OCI-LY7 (cell line): ENCODE measurements around the gene SLC2A6. TPM values are rescaled to one million over a fixed set of nuclear protein-coding genes. Genes with fewer than 3 reads are reported as not detected.

Experiments
- BruUV-seq: library from RNA; stranded (reverse); fragments of 400-500 nt; replicated peaks from 2 replicates; lab custom pipeline; 2021; lab: Mats Ljungman, UMichigan
- CTCF ChIA-PET: fragments of 300-600 bp; sonication (Branson Sonifier 250); formaldehyde crosslinking; loops from one replicate; lab custom pipeline; 2022; ENCODE audit warnings: antibody characterized with exemption; ENCODE audit not compliant: unreplicated experiment; lab: Charles Lee
- POLR2A ChIA-PET: fragments of 300-600 bp; sonication (Branson Sonifier 250); formaldehyde crosslinking; loops from one replicate; lab custom pipeline; 2022; ENCODE audit warnings: antibody characterized with exemption; lab: Charles Lee
- DNase-seq: peaks from one replicate; pipeline ENCODE4 v3.0.0-alpha.2; 2015; ENCODE audit warnings: low spot score
- H2AFZ ChIP-seq: fragments of 200-600 bp; sonication (generic), shearing (Covaris generic); 2 replicates; pipeline ENCODE4 v1.6.1; 2014; ENCODE audit warnings: mild to moderate bottlenecking, antibody characterized with exemption, low read length, moderate library complexity
- H3K27ac ChIP-seq: fragments of 200-600 bp; sonication (generic); 2 replicates; pipeline ENCODE4 v1.5.1; 2014; ENCODE audit warnings: mixed run types, low read depth, mild to moderate bottlenecking, moderate library complexity, low read length, inconsistent platforms; ENCODE audit not compliant: poor library complexity, severe bottlenecking
- H3K36me3 ChIP-seq: fragments of 200-600 bp; sonication (generic); 2 replicates; pipeline ENCODE4 v1.6.1; 2014; ENCODE audit warnings: mild to moderate bottlenecking, antibody characterized with exemption, low read length, moderate library complexity, mixed read lengths; ENCODE audit not compliant: insufficient read depth
- H3K4me1 ChIP-seq: fragments of 200-600 bp; sonication (generic); 2 replicates; pipeline ENCODE4 v1.5.1; 2014; ENCODE audit warnings: mild to moderate bottlenecking, low read length; ENCODE audit not compliant: insufficient read depth, poor library complexity, severe bottlenecking
- H3K4me2 ChIP-seq: fragments of 200-600 bp; sonication (generic); 2 replicates; pipeline ENCODE4 v1.6.1; 2014; ENCODE audit warnings: mild to moderate bottlenecking, low read length
- H3K4me3 ChIP-seq: fragments of 200-600 bp; sonication (generic); 2 replicates; pipeline ENCODE4 v1.5.1; 2014; ENCODE audit warnings: mild to moderate bottlenecking, low read depth, low read length; ENCODE audit not compliant: poor library complexity, severe bottlenecking
- H3K79me2 ChIP-seq: fragments of 200-600 bp; sonication (generic); 2 replicates; pipeline ENCODE4 v1.6.1; 2016; ENCODE audit warnings: low read depth, mild to moderate bottlenecking, low read length, moderate library complexity, mixed read lengths; ENCODE audit not compliant: insufficient read depth
- H3K9me2 ChIP-seq: fragments of 200-600 bp; sonication (generic); 2 replicates; pipeline ENCODE4 v1.6.1; 2016; ENCODE audit warnings: mild to moderate bottlenecking, low read length, mixed read lengths; ENCODE audit not compliant: insufficient read depth
- H3K9me3 ChIP-seq: fragments of 200-600 bp; sonication (generic); 2 replicates; pipeline ENCODE4 v1.6.1; 2014; ENCODE audit warnings: mild to moderate bottlenecking, mixed run types, low read length, mixed read lengths
- H4K20me1 ChIP-seq: fragments of 200-600 bp; sonication (generic); 2 replicates; pipeline ENCODE4 v1.6.1; 2014; ENCODE audit warnings: mild to moderate bottlenecking, antibody characterized with exemption, low read length, moderate library complexity, mixed read lengths; ENCODE audit not compliant: insufficient read depth
- EZH2phosphoT487 ChIP-seq: fragments of 200-600 bp; sonication (generic); IDR thresholded peaks from 2 replicates; pipeline ENCODE4 v1.6.1; 2018; ENCODE audit warnings: low read depth, borderline replicate concordance, mild to moderate bottlenecking, mixed run types, antibody characterized with exemption, low read length, moderate library complexity, mixed read lengths
- intact Hi-C: fragments of 100-400 bp; cut with micrococcal nuclease; formaldehyde crosslinking; loops from one replicate; pipeline ENCODE4 v1.10.0; 2022; ENCODE audit not compliant: unreplicated experiment
- total RNA-seq, 2 experiments: library from RNA; depleted of rRNA in 1 of 2; stranded (reverse); fragments of >200 nt in 1 of 2; shearing (Covaris generic) in 1 of 2; gene quantifications; 2 replicates each; pipeline ENCODE4 v1.2.3, GENCODE V29; 2014 to 2022
- TF ChIP-seq, protein P1 (sequence below): fragments of 200-600 bp; sonication (generic); conservative IDR thresholded peaks from 2 replicates; pipeline ENCODE4 v1.5.1; 2014; ENCODE audit warnings: mild to moderate bottlenecking, antibody characterized with exemption, low read length, moderate library complexity, mixed read lengths

SLC2A6 gene
- total RNA-seq, 2 experiments from 2014 or later: 51.0 to 52.9 TPM

DNA sequence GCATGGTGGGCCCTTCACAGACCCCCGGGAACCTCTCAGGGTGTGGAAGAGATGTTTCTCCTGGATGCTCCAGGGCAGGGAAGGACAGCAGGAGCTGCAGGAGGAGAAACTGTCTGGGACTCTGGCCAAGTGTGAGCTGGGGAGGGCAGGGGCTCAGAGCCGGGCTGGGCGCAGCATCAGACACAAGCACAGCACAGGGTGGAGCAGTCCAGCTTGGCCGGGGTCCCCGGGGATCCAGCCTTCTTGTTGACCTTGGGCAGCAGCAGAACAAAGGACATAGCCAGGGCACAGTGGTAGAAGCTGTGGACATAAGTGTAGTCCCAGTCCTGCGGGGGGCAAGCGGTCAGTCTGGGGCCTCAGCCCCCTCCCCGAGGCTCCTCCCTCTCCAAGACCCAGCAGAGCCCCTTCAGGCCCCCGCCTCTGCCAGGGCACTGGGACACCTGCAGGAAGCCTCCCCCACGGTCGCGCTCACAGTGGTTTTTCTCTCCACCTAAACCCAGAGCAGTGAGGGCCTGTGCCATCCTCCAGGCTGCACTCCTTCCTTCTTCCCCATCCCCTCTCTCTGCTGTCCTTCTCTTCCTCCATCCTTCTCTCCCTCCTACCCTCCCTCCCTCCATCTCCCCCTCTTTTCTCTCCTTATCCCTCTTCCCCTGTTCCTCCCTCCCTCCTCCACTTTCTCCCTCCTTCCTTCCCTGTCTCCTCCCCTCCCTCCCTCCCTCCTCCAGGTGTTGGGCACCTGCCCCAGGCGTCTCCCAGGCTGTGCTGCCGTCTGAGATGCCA lies 35.8 kb upstream of the SLC2A6 start:
- no peak for DNase-seq
- no TSS peak for BruUV-seq
- H2AFZ ChIP-seq: no peak overlapping the region
- H3K4me1 ChIP-seq: no peaks in the 10 kb centered on the region
- no peaks in the 10 kb centered on the region for H4K20me1 ChIP-seq
- H3K4me3 ChIP-seq: no peak overlapping the region
- no peak for TF ChIP-seq EZH2phosphoT487
- TF ChIP-seq, protein P1, sequence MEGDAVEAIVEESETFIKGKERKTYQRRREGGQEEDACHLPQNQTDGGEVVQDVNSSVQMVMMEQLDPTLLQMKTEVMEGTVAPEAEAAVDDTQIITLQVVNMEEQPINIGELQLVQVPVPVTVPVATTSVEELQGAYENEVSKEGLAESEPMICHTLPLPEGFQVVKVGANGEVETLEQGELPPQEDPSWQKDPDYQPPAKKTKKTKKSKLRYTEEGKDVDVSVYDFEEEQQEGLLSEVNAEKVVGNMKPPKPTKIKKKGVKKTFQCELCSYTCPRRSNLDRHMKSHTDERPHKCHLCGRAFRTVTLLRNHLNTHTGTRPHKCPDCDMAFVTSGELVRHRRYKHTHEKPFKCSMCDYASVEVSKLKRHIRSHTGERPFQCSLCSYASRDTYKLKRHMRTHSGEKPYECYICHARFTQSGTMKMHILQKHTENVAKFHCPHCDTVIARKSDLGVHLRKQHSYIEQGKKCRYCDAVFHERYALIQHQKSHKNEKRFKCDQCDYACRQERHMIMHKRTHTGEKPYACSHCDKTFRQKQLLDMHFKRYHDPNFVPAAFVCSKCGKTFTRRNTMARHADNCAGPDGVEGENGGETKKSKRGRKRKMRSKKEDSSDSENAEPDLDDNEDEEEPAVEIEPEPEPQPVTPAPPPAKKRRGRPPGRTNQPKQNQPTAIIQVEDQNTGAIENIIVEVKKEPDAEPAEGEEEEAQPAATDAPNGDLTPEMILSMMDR: no peak
- intact Hi-C loops: no loop called here
- CTCF ChIA-PET: no interaction called here
- no peak overlapping the region for H3K4me2 ChIP-seq
- no peak overlapping the region for H3K27ac ChIP-seq
- H3K36me3 ChIP-seq: no peaks in the 10 kb centered on the region
- POLR2A ChIA-PET: no interaction called here
- H3K9me3 ChIP-seq: no peaks in the 10 kb centered on the region
- no peaks in the 10 kb centered on the region for H3K79me2 ChIP-seq
- no peaks in the 10 kb centered on the region for H3K9me2 ChIP-seq

DNA sequence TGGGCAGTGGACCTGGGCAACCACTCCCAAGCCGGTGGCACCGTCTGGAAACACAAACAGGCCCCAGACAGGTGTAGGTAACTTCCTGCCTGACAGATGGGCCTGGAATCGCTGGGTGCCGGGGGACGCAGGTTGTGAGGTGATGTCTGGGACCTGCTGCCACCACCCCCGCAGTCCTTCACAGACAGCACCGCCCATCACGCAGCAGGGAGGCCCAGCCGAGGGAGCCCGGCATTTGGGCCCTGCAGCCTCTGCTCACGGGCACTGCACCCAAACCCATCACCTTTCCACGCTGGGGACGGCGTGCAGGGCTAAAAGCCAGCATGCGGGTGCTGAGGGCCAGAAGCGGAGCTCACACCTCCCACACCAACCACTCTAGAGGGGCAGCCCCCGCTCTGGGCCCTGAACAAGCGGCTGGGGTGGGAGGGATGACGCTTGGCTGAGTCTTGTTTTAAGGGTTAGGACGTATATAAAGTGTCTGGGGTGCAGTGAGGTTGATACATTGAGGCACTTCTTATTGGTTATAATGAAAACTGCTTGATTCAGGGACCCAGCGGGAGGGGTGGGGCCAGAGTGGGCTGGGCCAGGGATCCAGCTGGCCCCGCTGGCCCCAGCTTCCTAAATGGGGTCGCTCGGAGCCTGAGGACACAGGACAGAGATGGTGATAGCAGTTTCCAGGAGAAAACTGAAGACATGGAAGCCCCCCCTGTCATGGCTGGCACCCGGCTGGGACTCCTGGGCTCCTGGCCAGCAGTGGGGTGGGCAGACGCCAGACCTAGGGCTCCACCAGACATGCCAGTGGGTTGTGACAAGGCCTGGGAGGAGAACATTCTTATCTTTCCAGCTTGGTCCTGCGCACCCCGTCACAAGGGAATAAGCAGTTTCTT lies 34.6 kb upstream of the SLC2A6 start:
- no peak for DNase-seq
- Histone ChIP-seq H3K36me3 (no peaks in the 10 kb centered on the region), H3K9me2 (no peaks in the 10 kb centered on the region), H3K27ac (no peak overlapping the region), H3K9me3 (no peaks in the 10 kb centered on the region), H4K20me1 (no peaks in the 10 kb centered on the region), H3K4me3 (no peak overlapping the region), H3K79me2 (no peaks in the 10 kb centered on the region), H3K4me1 (no peaks in the 10 kb centered on the region), H2AFZ (no peak overlapping the region), H3K4me2 (no peak overlapping the region)
- ChIA-PET CTCF (no interaction called here), POLR2A (no interaction called here)
- BruUV-seq: no TSS peak
- TF ChIP-seq EZH2phosphoT487: no peak
- TF ChIP-seq, protein P1: no peak
- intact Hi-C loops: no loop called here
